RWPE2 (cell line): Measurements from ENCODE around the gene CFAP97D1.

Experiments used
- ATAC-seq: fragments of 200-7000 bp; cut with Tn5 transposase; 3 replicates; pipeline ENCODE4 v1.9.1; 2021; ENCODE audit warnings: low read depth
- DNase-seq: peaks from one replicate; pipeline ENCODE4 v3.0.0-alpha.2; 2020; ENCODE audit warnings: low spot score
- H3K27ac ChIP-seq: fragments of 450-650 bp; 2 replicates; pipeline ENCODE4 v1.5.1; 2017; ENCODE audit warnings: mild to moderate bottlenecking; ENCODE audit not compliant: poor library complexity, severe bottlenecking
- H3K27me3 ChIP-seq: fragments of 250-450 bp; sonication (Bioruptor Pico); 2 replicates; pipeline ENCODE4 v1.5.1; 2021; ENCODE audit warnings: mild to moderate bottlenecking, moderate library complexity; ENCODE audit not compliant: insufficient read depth, poor library complexity, severe bottlenecking
- H3K36me3 ChIP-seq: fragments of 250-450 bp; sonication (Bioruptor Pico); 2 replicates; pipeline ENCODE4 v1.5.1; 2020; ENCODE audit warnings: low read depth, mild to moderate bottlenecking, moderate library complexity
- H3K4me1 ChIP-seq: fragments of 250-450 bp; sonication (Bioruptor Pico); 2 replicates; pipeline ENCODE4 v1.5.1; 2021; ENCODE audit warnings: mild to moderate bottlenecking, moderate library complexity; ENCODE audit not compliant: insufficient read depth, poor library complexity, severe bottlenecking
- H3K4me3 ChIP-seq: fragments of 250-450 bp; sonication (Bioruptor Pico); 2 replicates; pipeline ENCODE4 v1.5.1; 2021; ENCODE audit warnings: mild to moderate bottlenecking, moderate library complexity; ENCODE audit not compliant: severe bottlenecking
- H3K9me3 ChIP-seq: fragments of 250-450 bp; sonication (Bioruptor Pico); 2 replicates; pipeline ENCODE4 v1.5.1; 2021; ENCODE audit warnings: mild to moderate bottlenecking, moderate library complexity; ENCODE audit not compliant: severe bottlenecking
- TF ChIP-seq, protein P1 (sequence below): fragments of 450-650 bp; IDR thresholded peaks from one replicate; pipeline ENCODE4 v1.5.1; 2017; ENCODE audit warnings: mild to moderate bottlenecking, moderate library complexity; ENCODE audit not compliant: poor library complexity, severe bottlenecking

Gene CFAP97D1

DNA sequence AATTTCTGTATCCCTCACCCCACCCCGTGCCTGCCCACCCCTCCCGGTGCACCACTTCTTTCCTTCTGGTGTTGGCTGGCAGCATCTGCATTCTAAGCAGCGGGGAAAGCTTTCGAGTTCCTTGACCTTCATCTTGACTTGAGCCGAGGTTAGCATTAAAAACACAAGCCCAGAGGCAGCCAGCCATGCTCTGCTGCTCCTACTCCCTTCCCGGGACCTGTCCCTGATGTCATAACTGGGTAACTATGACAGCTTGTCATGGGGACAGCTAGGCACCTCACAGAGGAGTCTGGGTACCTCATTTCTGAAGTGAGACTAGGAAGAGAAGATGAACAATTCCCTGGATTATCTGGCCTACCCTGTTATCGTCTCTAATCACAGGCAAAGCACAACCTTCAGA lies at the start of gene CFAP97D1:
CFAP97D1 (plus strand) TSS at position 301 of the 400 bp plus-strand sequence; CDS start at position 329, 28 bp downstream.
- H3K27ac ChIP-seq: no peak within 1 kb of the TSS

GRCh38 chr17:43732958-43733357 lies 47.3 kb upstream of the CFAP97D1 start:
- no peaks in the 10 kb centered on the region for H3K9me3 ChIP-seq
- TF ChIP-seq, protein P1, sequence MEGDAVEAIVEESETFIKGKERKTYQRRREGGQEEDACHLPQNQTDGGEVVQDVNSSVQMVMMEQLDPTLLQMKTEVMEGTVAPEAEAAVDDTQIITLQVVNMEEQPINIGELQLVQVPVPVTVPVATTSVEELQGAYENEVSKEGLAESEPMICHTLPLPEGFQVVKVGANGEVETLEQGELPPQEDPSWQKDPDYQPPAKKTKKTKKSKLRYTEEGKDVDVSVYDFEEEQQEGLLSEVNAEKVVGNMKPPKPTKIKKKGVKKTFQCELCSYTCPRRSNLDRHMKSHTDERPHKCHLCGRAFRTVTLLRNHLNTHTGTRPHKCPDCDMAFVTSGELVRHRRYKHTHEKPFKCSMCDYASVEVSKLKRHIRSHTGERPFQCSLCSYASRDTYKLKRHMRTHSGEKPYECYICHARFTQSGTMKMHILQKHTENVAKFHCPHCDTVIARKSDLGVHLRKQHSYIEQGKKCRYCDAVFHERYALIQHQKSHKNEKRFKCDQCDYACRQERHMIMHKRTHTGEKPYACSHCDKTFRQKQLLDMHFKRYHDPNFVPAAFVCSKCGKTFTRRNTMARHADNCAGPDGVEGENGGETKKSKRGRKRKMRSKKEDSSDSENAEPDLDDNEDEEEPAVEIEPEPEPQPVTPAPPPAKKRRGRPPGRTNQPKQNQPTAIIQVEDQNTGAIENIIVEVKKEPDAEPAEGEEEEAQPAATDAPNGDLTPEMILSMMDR: no peak
- peak; percentile 51; the same call in 2 of the 3 replicates for ATAC-seq
- no peaks in the 10 kb centered on the region for H3K4me1 ChIP-seq
- no peak overlapping the region for H3K4me3 ChIP-seq
- H3K27me3 ChIP-seq: no peaks in the 10 kb centered on the region
- H3K36me3 ChIP-seq: no peaks in the 10 kb centered on the region
- no peak for DNase-seq
- H3K27ac ChIP-seq: no peak overlapping the region

More for the DNA sequence above, at the start of gene CFAP97D1:
- Histone ChIP-seq H3K27me3 (no peaks in the 10 kb centered on the region), H3K4me3 (peak within 1 kb of the TSS; percentile 94), H3K9me3 (no peaks in the 10 kb centered on the region), H3K4me1 (peaks cover 14% of the 10 kb centered on the region), H3K36me3 (peaks cover 27% of the 10 kb centered on the region)
- ATAC-seq (no peak), DNase-seq (no peak)
- TF ChIP-seq, protein P1: no peak

- Histone ChIP-seq H3K9me3 (no peaks in the 10 kb centered on the region), H3K27me3 (no peaks in the 10 kb centered on the region), H3K27ac (no peak overlapping the region), H3K4me3 (no peak overlapping the region), H3K36me3 (no peaks in the 10 kb centered on the region), H3K4me1 (no peaks in the 10 kb centered on the region)
- ATAC-seq: no peak
- TF ChIP-seq, protein P1: no peak
- no peak for DNase-seq
Measured at GRCh38 chr17:43733956-43734355, 46.3 kb upstream of the CFAP97D1 start.

DNA sequence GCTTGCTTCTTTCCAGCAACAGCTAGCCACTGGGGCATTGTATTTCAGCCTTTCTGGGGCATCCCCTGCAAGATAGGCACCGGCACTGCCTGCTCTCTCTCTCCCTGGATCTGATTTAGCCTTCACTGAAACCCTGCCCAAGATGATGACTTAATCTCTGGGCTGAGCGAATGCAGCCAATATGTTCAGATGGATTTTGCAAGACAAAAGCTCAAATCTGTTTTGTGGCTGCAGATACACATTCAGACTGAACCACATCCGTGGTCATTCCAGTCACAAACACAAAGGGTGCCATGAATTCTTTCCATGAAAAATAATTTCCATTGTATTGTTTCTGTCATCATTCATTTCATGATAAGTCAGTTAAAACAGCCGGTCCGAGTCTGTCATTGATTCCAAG lies 45.9 kb upstream of the CFAP97D1 start:
- no peak overlapping the region for H3K4me3 ChIP-seq
- TF ChIP-seq, protein P1: no peak
- H3K9me3 ChIP-seq: no peaks in the 10 kb centered on the region
- no peaks in the 10 kb centered on the region for H3K4me1 ChIP-seq
- no peak for DNase-seq
- no peaks in the 10 kb centered on the region for H3K36me3 ChIP-seq
- no peak overlapping the region for H3K27ac ChIP-seq
- no peak for ATAC-seq
- H3K27me3 ChIP-seq: no peaks in the 10 kb centered on the region

DNA sequence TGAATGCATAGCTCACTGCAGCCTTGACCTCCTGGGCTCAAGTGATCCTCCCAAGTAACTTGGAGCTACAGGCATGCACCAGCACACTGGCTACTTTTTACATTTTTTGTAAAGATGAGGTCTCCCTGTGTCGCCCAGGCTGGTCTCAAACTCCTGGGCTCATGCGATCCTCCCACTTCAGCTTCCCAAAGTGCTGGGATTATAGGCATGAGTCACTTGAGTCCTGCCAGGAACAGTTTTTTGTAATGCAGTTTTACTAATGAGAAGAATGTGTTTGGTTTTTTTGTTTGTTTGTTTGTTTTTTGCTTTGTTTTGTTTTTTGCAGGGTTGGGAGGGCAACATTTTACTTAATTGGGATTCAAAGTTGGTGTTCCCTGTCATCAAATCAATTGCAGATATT lies 43.8 kb upstream of the CFAP97D1 start:
- H3K27ac ChIP-seq: no peak overlapping the region
- TF ChIP-seq, protein P1: no peak
- no peaks in the 10 kb centered on the region for H3K27me3 ChIP-seq
- H3K36me3 ChIP-seq: no peaks in the 10 kb centered on the region
- no peaks in the 10 kb centered on the region for H3K4me1 ChIP-seq
- no peaks in the 10 kb centered on the region for H3K9me3 ChIP-seq
- ATAC-seq: no peak
- H3K4me3 ChIP-seq: no peak overlapping the region
- DNase-seq: no peak
